Mesendoderm (in vitro differentiated cells): Measurements from ENCODE around the gene KCNQ5.

Experiments
- DNase-seq: peaks from one replicate; pipeline ENCODE4 v3.0.0; 2013
- H2AK5ac ChIP-seq: 2 replicates; pipeline ENCODE4 v1.6.1; 2013; ENCODE audit warnings: low read length, inconsistent platforms
- H2BK120ac ChIP-seq: 2 replicates; pipeline ENCODE4 v1.6.1; 2013; ENCODE audit warnings: low read depth, mild to moderate bottlenecking, low read length, moderate library complexity, mixed read lengths
- H2BK15ac ChIP-seq: replicated peaks from 2 replicates; pipeline ENCODE4 v1.6.1; 2013; ENCODE audit warnings: low read depth, mild to moderate bottlenecking, moderate library complexity
- H2BK5ac ChIP-seq: 2 replicates; pipeline ENCODE4 v1.6.1; 2013; ENCODE audit warnings: low read length, inconsistent platforms
- H3K18ac ChIP-seq: 2 replicates; pipeline ENCODE4 v1.6.1; 2013; ENCODE audit warnings: mild to moderate bottlenecking, low read length, mixed read lengths
- H3K23ac ChIP-seq: one replicate; pipeline ENCODE4 v1.6.1; 2013; ENCODE audit warnings: low read length
- H3K27ac ChIP-seq: 2 replicates; pipeline ENCODE4 v1.5.1; 2013; ENCODE audit warnings: low read depth, mild to moderate bottlenecking, inconsistent platforms, low read length, moderate library complexity
- H3K27me3 ChIP-seq: 2 replicates; pipeline ENCODE4 v1.6.1; 2013; ENCODE audit warnings: low read length, control low read depth, mild to moderate bottlenecking, inconsistent platforms; ENCODE audit not compliant: insufficient read depth, poor library complexity
- H3K36me3 ChIP-seq: 2 replicates; pipeline ENCODE4 v1.6.1; 2013; ENCODE audit warnings: low read length, inconsistent platforms; ENCODE audit not compliant: control insufficient read depth, insufficient read depth
- H3K4ac ChIP-seq: one replicate; pipeline ENCODE4 v1.6.1; 2013; ENCODE audit warnings: low read depth, mild to moderate bottlenecking, low read length, moderate library complexity
- H3K4me1 ChIP-seq: 2 replicates; pipeline ENCODE4 v1.6.1; 2013; ENCODE audit warnings: low read depth, low read length, inconsistent platforms; ENCODE audit not compliant: control insufficient read depth
- H3K4me2 ChIP-seq: 2 replicates; pipeline ENCODE4 v1.6.1; 2013; ENCODE audit warnings: low read length
- H3K4me3 ChIP-seq: 2 replicates; pipeline ENCODE4 v1.5.1; 2013; ENCODE audit warnings: mild to moderate bottlenecking, low read length
- H3K56ac ChIP-seq: one replicate; pipeline ENCODE4 v1.6.1; 2013; ENCODE audit warnings: low read length
- H3K79me1 ChIP-seq: 2 replicates; pipeline ENCODE4 v1.6.1; 2013; ENCODE audit warnings: low read length, inconsistent platforms
- H3K79me2 ChIP-seq: 2 replicates; pipeline ENCODE4 v1.6.1; 2013; ENCODE audit warnings: mild to moderate bottlenecking, low read length; ENCODE audit not compliant: control insufficient read depth, insufficient read depth
- H3K9ac ChIP-seq: 2 replicates; pipeline ENCODE4 v1.6.1; 2013; ENCODE audit warnings: low read length, inconsistent platforms
- H4K5ac ChIP-seq: one replicate; pipeline ENCODE4 v1.6.1; 2013; ENCODE audit warnings: low read length
- H4K8ac ChIP-seq: one replicate; pipeline ENCODE4 v1.6.1; 2013; ENCODE audit warnings: low read depth, mild to moderate bottlenecking, control low read depth, low read length, moderate library complexity
- WGBS: extraction: QIAGEN DNeasy Blood & Tissue Kit; methylation state at CpG from one replicate; pipeline ENCODE4 v1.1.7; 2013; ENCODE audit warnings: low lambda C conversion rate, missing lambda C conversion rate; ENCODE audit not compliant: insufficient coverage; ENCODE audit errors: extremely low coverage; 5-methylcytosine and 5-hydroxymethylcytosine counted together

Gene KCNQ5

DNA sequence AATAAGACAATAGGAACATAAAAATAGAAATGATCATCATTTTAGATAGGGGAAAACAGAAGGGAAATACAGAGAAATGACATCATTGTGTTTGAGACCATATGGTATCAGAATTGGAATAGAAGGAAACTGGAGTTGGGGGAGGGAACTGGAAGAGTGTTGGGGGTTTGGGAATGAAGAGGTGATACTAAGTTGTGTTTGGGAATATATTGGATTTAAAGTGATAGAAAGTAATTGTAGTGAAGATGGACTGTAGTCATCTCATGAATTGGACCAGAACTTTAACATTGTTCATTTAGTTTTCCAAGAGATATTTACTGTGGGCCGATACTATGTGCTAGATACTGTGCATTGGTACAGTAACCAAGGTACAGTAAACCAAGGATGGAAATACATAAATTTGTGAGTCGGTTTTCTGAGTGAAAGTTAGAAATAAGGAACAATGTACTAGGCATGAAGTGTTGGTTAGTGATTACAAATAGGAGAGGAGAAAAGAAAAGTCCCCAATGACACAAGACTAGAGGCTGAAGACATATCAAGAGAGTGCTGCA, 32.3 kb downstream of the KCNQ5 start:
- no peak overlapping the region for H3K23ac ChIP-seq
- H3K27ac ChIP-seq: no peak overlapping the region
- no CpG with 5 or more reads among the region's 2 CpGs for WGBS
- no peak for DNase-seq
- no peak overlapping the region for H3K4ac ChIP-seq
- H3K56ac ChIP-seq: no peak overlapping the region
- H2AK5ac ChIP-seq: no peak overlapping the region
- no peaks in the 10 kb centered on the region for H3K27me3 ChIP-seq
- H3K4me1 ChIP-seq: no peaks in the 10 kb centered on the region
- H3K4me2 ChIP-seq: no peak overlapping the region
- H4K5ac ChIP-seq: no peak overlapping the region
- no peak overlapping the region for H3K4me3 ChIP-seq
- no peak overlapping the region for H3K9ac ChIP-seq
- no peak overlapping the region for H2BK15ac ChIP-seq
- H3K18ac ChIP-seq: no peak overlapping the region
- no peaks in the 10 kb centered on the region for H3K79me1 ChIP-seq
- no peak overlapping the region for H4K8ac ChIP-seq
- H2BK5ac ChIP-seq: no peak overlapping the region
- no peak overlapping the region for H2BK120ac ChIP-seq
- H3K79me2 ChIP-seq: no peaks in the 10 kb centered on the region
- H3K36me3 ChIP-seq: no peaks in the 10 kb centered on the region

DNA sequence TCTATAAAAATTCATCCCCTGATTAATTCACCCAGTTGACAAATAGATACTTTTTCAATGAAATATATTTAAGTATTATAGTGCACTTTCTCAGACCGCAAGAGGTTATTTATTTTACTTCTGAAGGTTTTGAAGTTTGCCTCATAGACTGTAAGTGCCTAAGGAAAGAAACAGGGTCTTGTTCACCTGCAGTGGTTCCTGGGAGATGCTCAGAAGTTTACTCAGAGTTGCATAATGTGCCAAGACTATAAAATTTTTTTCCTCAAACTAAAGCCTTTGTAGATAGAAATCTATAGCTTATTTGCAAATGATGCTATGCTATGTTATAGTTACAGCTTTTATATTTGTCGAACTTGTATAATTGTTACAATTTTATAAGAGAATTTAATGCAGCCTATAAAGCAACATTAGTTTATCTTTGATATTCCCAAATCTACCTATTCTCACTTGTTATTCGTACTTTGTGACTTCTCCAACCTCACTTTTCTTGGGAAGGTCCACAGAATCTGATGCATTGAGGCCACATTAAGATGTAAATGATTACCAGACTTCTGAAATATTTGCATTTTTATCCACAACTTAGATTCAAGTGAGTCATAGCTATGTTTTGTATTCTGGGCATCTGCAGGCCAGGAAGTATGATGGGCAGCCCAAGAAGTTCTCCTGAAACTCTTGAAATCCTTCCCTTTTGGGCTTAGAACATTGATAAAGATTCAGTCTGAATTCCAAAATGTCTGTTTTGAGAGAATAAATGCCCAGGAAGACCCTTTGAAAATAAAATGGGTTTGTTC, 35.7 kb downstream of the KCNQ5 start:
- no peak for DNase-seq
- Histone ChIP-seq H3K4me1 (no peaks in the 10 kb centered on the region), H4K8ac (no peak overlapping the region), H3K4me2 (no peak overlapping the region), H2BK5ac (no peak overlapping the region), H2BK120ac (no peak overlapping the region), H4K5ac (no peak overlapping the region), H2BK15ac (no peak overlapping the region), H3K79me1 (no peaks in the 10 kb centered on the region), H3K4me3 (no peak overlapping the region), H3K56ac (no peak overlapping the region), H3K36me3 (no peaks in the 10 kb centered on the region), H3K18ac (no peak overlapping the region), H3K27me3 (no peaks in the 10 kb centered on the region), H3K79me2 (no peaks in the 10 kb centered on the region), H3K23ac (no peak overlapping the region), H3K9ac (no peak overlapping the region), H3K4ac (no peak overlapping the region), H2AK5ac (no peak overlapping the region), H3K27ac (no peak overlapping the region)
- no CpG with 5 or more reads among the region's 3 CpGs for WGBS

DNA sequence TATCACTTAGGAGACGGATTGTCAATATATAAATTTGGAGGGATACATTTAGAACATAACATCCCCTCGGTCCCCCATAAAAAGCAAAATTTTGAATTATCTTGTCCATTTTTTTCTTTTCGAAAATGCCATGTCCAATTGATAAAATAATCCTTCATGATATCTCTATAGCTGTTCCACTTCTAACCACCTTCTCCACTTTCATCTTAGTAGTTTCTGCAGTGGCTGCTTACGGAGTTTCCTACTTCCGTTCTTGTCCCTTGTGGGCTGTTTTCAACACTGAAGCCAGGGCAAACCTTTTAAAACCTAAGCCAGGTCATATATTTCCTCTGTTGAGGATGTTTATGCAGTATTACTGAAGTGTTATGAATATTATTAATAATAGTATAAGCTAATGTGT, 37.9 kb downstream of the KCNQ5 start:
- H2BK5ac ChIP-seq: no peak overlapping the region
- H3K79me2 ChIP-seq: no peaks in the 10 kb centered on the region
- H3K4me3 ChIP-seq: no peak overlapping the region
- H3K56ac ChIP-seq: no peak overlapping the region
- H3K27me3 ChIP-seq: no peaks in the 10 kb centered on the region
- no peaks in the 10 kb centered on the region for H3K79me1 ChIP-seq
- H2BK120ac ChIP-seq: no peak overlapping the region
- H3K36me3 ChIP-seq: no peaks in the 10 kb centered on the region
- H3K4me1 ChIP-seq: no peaks in the 10 kb centered on the region
- no peak overlapping the region for H3K23ac ChIP-seq
- H3K9ac ChIP-seq: no peak overlapping the region
- H2BK15ac ChIP-seq: no peak overlapping the region
- no peak overlapping the region for H3K4ac ChIP-seq
- H3K4me2 ChIP-seq: no peak overlapping the region
- H3K27ac ChIP-seq: no peak overlapping the region
- no peak overlapping the region for H4K8ac ChIP-seq
- H3K18ac ChIP-seq: no peak overlapping the region
- DNase-seq: no peak
- WGBS: no CpG with 5 or more reads among the region's 5 CpGs
- H2AK5ac ChIP-seq: no peak overlapping the region
- no peak overlapping the region for H4K5ac ChIP-seq

DNA sequence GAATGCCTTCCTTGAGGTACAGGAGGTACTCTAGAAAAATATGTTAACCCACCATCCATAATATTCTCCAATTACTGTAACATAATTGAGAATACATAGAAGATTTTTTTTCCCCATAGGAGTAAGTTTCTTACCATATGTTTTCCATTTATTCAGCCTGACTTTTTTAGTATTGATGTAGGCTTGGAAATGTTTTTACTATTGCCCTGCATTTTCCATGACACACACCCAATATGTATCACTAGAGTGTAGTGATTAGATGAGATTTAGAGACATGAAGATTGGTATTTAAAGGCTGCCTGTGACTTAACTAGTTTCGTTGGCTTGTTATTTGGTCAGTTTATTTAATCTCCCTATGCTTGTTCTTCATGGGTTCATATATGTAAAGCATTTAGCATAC, 39.5 kb downstream of the KCNQ5 start:
- Histone ChIP-seq H3K4me1 (no peaks in the 10 kb centered on the region), H2AK5ac (no peak overlapping the region), H3K23ac (no peak overlapping the region), H3K79me1 (no peaks in the 10 kb centered on the region), H2BK120ac (no peak overlapping the region), H3K27ac (no peak overlapping the region), H3K4me3 (no peak overlapping the region), H3K18ac (no peak overlapping the region), H3K9ac (no peak overlapping the region), H3K4me2 (no peak overlapping the region), H2BK15ac (no peak overlapping the region), H3K4ac (no peak overlapping the region), H3K56ac (no peak overlapping the region), H4K8ac (no peak overlapping the region), H4K5ac (no peak overlapping the region), H3K79me2 (no peaks in the 10 kb centered on the region), H3K27me3 (no peaks in the 10 kb centered on the region), H3K36me3 (no peaks in the 10 kb centered on the region), H2BK5ac (no peak overlapping the region)
- DNase-seq: no peak
- no CpG with 5 or more reads among the region's 1 CpG for WGBS

DNA sequence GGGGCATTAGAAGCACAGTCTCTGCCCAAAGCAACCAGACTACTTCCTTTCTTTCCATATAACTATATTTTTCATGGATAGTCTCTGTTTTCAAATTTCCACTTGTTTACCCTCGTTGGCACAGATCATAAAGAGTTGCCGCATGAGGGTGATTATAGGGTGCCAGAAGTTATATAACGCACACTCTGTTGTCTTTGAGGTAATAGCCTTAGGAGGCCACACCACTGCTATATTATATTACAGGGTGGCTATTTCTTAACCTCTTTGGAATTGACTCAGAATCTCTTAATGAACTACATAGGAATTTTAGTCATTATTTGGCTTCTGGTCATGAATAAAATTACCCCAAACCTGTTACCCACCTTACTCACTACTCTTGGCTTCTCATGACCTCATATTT, 43.7 kb downstream of the KCNQ5 start:
- WGBS: no CpG with 5 or more reads among the region's 3 CpGs
- H3K23ac ChIP-seq: no peak overlapping the region
- H2BK15ac ChIP-seq: no peak overlapping the region

DNA sequence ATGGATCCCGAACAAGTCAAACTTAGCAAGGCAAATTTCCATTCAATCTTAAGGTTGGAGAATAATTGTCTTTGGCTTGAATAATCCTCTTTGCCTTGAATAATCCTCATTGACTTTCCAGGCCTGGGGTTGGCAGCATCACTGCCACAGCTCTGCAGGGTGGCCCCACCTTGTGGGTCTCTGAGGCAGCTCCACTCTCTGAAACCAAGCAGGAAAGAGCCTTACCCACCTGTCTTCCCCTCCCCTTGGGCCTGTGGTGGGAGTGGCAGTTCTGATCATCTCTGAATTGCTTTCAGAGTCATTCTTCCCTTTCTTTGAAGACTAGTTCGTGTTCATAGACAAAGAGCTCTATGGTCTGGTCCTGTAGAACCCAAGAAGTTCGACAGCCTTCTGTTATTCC, 47.5 kb downstream of the KCNQ5 start:
- no peak for DNase-seq
- Histone ChIP-seq H3K4me3 (no peak overlapping the region), H3K4ac (no peak overlapping the region), H3K79me1 (no peaks in the 10 kb centered on the region), H3K56ac (no peak overlapping the region), H3K36me3 (no peaks in the 10 kb centered on the region), H3K27me3 (no peaks in the 10 kb centered on the region), H4K5ac (no peak overlapping the region), H3K18ac (no peak overlapping the region), H3K27ac (no peak overlapping the region), H2BK120ac (no peak overlapping the region), H3K9ac (no peak overlapping the region), H3K23ac (no peak overlapping the region), H2BK5ac (no peak overlapping the region), H3K4me1 (no peaks in the 10 kb centered on the region), H4K8ac (no peak overlapping the region), H2BK15ac (no peak overlapping the region), H3K79me2 (no peaks in the 10 kb centered on the region), H3K4me2 (no peak overlapping the region), H2AK5ac (no peak overlapping the region)
- WGBS: no CpG with 5 or more reads among the region's 3 CpGs

More for the DNA sequence above, 43.7 kb downstream of the KCNQ5 start:
- H3K56ac ChIP-seq: no peak overlapping the region
- H2BK5ac ChIP-seq: no peak overlapping the region
- no peak overlapping the region for H4K8ac ChIP-seq
- no peak overlapping the region for H3K4ac ChIP-seq
- H3K4me3 ChIP-seq: no peak overlapping the region
- H3K79me1 ChIP-seq: no peaks in the 10 kb centered on the region
- DNase-seq: no peak
- no peak overlapping the region for H2BK120ac ChIP-seq
- no peak overlapping the region for H3K9ac ChIP-seq
- H3K27me3 ChIP-seq: no peaks in the 10 kb centered on the region
- no peaks in the 10 kb centered on the region for H3K36me3 ChIP-seq
- no peak overlapping the region for H3K27ac ChIP-seq
- H3K4me1 ChIP-seq: no peaks in the 10 kb centered on the region
- no peak overlapping the region for H2AK5ac ChIP-seq
- H3K18ac ChIP-seq: no peak overlapping the region
- no peaks in the 10 kb centered on the region for H3K79me2 ChIP-seq
- H4K5ac ChIP-seq: no peak overlapping the region
- no peak overlapping the region for H3K4me2 ChIP-seq
